GM13976 (cell line): ENCODE measurements around the gene CLEC16A.

Experiments used
- DNase-seq: peaks from one replicate; pipeline ENCODE4 v3.0.0; 2012; ENCODE audit warnings: low spot score
- in situ Hi-C: fragments of 300-500 bp; cut with MboI; formaldehyde crosslinking; loops from one replicate; pipeline ENCODE4 v1.12.0; 2022; ENCODE audit warnings: low sequenced_read_pairs, mixed read lengths, inconsistent platforms; ENCODE audit not compliant: unreplicated experiment
- TF ChIP-seq, protein P1 (sequence below): IDR thresholded peaks from 2 replicates; pipeline ENCODE4 v1.5.1; 2012; ENCODE audit warnings: borderline replicate concordance, mild to moderate bottlenecking; ENCODE audit not compliant: insufficient read depth; ENCODE audit errors: extremely low read depth, missing control alignments, control extremely low read depth

CLEC16A gene

DNA sequence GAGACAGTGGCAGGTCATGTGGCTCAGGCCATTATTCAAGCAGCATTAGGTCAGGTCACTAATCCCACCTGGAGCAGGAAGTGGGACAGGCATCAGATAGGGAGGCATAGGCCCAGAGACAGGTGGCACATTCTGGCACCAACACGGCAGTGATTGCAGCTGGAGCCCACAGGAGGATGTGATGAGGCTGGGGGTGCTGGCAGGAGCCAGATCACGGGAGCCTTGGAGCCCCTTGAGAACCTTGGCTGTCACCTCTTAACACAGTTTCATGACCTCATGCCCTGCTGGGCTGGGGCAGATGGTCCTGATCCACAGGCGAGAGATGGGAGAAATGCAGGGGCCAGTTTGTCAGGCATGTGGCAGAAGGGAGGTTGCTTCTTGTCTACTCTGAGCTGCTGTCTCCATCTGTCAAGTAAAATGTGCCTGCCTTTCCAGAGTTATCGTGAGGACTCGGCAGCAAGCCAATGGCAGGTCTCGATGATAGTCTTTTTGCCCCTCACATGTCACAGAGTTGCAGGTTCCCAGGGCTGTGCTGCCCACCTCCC is 109.6 kb downstream of the CLEC16A start:
- no peak for DNase-seq
- in situ Hi-C loops: no loop called here
- TF ChIP-seq, protein P1, sequence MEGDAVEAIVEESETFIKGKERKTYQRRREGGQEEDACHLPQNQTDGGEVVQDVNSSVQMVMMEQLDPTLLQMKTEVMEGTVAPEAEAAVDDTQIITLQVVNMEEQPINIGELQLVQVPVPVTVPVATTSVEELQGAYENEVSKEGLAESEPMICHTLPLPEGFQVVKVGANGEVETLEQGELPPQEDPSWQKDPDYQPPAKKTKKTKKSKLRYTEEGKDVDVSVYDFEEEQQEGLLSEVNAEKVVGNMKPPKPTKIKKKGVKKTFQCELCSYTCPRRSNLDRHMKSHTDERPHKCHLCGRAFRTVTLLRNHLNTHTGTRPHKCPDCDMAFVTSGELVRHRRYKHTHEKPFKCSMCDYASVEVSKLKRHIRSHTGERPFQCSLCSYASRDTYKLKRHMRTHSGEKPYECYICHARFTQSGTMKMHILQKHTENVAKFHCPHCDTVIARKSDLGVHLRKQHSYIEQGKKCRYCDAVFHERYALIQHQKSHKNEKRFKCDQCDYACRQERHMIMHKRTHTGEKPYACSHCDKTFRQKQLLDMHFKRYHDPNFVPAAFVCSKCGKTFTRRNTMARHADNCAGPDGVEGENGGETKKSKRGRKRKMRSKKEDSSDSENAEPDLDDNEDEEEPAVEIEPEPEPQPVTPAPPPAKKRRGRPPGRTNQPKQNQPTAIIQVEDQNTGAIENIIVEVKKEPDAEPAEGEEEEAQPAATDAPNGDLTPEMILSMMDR: no peak

DNA sequence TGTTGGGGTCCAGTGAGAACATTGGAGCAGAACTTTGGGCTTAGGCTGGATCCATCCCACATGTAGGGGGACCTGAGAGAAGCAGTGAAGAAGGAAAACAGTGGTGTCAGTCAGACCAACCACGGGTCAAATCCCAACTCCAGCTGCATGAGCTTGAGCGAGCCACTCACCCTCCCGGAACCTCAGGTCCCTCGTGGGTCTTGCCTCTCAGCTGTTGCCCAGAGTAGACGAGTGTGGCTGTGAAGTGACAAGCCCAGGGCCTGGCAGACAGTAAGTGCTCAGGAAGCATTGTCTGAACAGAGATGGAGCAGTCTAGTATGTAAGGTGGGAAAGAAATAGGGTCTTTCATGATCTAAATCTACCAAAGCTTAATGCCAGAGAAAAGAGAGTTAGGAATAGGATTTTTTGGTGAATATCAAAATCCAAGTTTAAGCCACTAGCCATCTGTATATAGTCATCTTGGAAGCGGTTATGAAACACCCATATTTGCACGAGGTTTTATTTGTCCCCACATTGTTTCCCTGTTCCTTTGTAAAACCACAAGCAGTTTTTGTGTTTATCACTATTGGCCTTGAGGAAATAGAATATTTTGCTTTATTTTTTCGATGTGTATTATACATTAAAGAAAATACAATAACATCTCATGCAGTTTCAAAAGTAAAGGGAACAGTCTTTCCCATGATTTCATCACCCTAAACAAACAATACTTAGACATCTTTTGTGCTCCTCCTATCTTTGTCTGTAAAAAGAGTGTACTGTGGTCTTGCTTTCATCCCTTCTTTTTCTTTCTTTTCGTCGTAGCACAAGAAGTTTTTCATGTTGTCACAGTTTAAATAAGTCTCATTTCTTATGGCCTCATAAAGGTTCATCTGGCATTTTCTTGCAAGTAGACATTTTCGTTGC is 112.0 kb downstream of the CLEC16A start:
- TF ChIP-seq, protein P1: no peak
- DNase-seq: no peak
- in situ Hi-C loops: no loop called here

DNA sequence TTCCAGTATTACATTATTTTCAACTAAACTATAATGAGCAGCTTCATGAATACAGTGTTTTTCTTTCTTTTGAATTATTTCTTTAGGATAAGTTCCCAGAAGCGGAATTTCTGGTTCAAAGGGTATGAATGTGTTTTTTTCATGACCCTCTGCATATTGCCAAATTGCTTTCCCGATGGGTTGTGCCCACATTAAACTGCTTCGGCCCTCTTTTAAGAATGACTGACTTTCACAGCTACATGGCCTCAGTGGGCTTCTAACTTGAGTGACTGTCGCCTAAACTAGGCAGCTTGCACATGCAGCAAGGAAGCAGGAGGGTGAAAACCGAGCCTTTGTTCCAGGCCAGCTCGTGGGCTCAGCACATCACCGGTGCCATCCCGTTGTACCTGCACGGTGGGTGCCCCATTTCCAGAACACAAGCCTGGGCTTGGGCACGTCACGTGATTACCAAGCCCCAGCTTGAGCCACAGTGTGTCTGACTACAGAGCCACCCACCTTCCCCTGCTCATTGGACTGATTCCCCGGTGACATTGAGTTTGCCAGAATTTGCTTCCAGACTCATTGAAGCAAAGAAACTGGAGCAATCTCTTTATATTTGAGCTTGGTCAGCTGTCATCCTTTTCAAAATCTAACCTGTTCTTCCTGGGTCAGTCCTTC is 112.8 kb downstream of the CLEC16A start:
- in situ Hi-C loops: no loop called here
- no peak for DNase-seq
- TF ChIP-seq, protein P1: no peak

GRCh38 chr16:11057711-11058345 is 113.5 kb downstream of the CLEC16A start:
- in situ Hi-C loops: no loop called here
- no peak for DNase-seq
- TF ChIP-seq, protein P1: no peak

- TF ChIP-seq, protein P1: no peak
- in situ Hi-C loops: no loop called here
- DNase-seq: no peak
Measured at GRCh38 chr16:11058832-11059231, 114.5 kb downstream of the CLEC16A start.

GRCh38 chr16:11059588-11059987 is 115.2 kb downstream of the CLEC16A start:
- no peak for DNase-seq
- TF ChIP-seq, protein P1: no peak
- in situ Hi-C loops: no loop called here
